ENCODE data around the gene SCN4A.
A peak's percentile ranks its signal among the peaks of the same experiment; 100 is the strongest.

Gene SCN4A

GRCh38 chr17:64001763-64002529, 29.2 kb upstream of the SCN4A start:
- peak; percentile 50 for DNase-seq

GRCh38 chr17:64001091-64001579, 28.4 kb upstream of the SCN4A start:
- no peak for DNase-seq

- peak; percentile 52 for DNase-seq
Measured at GRCh38 chr17:63999680-64000531, 27.2 kb upstream of the SCN4A start.

GRCh38 chr17:63998721-63999679, 26.3 kb upstream of the SCN4A start:
- DNase-seq, result peak; percentile 63

GRCh38 chr17:63998050-63998720, 25.5 kb upstream of the SCN4A start, which contains the start of gene PRR29:
TSS of gene PRR29 (plus strand) at chr17:63998351. CDS start at chr17:63998365, 14 bp downstream.
- DNase-seq, result peak; percentile 88

GRCh38 chr17:63997341-63998048, 24.8 kb upstream of the SCN4A start:
- DNase-seq, result no peak

- no peak for DNase-seq
Measured at GRCh38 chr17:63996430-63997182, 23.9 kb upstream of the SCN4A start.

GRCh38 chr17:63995626-63996025, 22.9 kb upstream of the SCN4A start:
- DNase-seq, result no peak

GRCh38 chr17:63993368-63993985, 20.8 kb upstream of the SCN4A start:
- DNase-seq, result no peak

GRCh38 chr17:63991611-63992010, 18.9 kb upstream of the SCN4A start:
- DNase-seq, result no peak

- DNase-seq, result no peak
Measured at GRCh38 chr17:63989622-63990345, 17.1 kb upstream of the SCN4A start.

- DNase-seq, result no peak
Measured at GRCh38 chr17:63988741-63989621, 16.3 kb upstream of the SCN4A start.

GRCh38 chr17:63988127-63988478, 15.4 kb upstream of the SCN4A start:
- DNase-seq, result no peak

GRCh38 chr17:63987221-63988126, 14.8 kb upstream of the SCN4A start:
- no peak for DNase-seq

GRCh38 chr17:63986821-63987220, 14.1 kb upstream of the SCN4A start:
- DNase-seq, result no peak

GRCh38 chr17:63985387-63986140, 12.8 kb upstream of the SCN4A start:
- DNase-seq, result no peak
